Measurements from ENCODE around the gene TTC21A. TPM values are rescaled to one million over a fixed set of nuclear protein-coding genes. Genes with fewer than 3 reads are reported as not detected.

Gene TTC21A
- total RNA-seq, 3 donors from 2014 or later: 5.9 to 16.1 (median 13.1) TPM

DNA sequence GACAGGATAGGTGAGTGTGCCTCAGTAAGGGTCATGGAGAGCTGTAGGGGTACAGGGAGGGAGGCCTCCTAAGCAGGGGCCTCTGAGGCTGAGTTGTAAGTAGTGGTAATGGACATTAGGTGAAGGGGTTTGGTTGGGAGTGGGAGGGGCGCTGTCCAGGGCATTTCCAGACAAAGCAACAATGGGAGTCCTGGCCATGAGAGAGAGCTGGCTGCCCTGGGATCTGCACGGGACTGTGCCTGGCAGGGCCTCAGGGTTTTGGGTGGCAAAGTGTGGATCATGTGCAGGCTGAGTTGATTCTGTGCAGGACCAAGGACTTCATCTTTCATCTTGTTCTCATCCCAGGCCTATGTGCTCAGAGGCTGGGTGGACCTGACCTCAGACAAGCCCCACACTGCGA, 4.6 kb downstream of the TTC21A start:
- no peak for DNase-seq (ENCODE audit: low spot score in 2 of 2)
- intact Hi-C loops (cut with DNase I; ENCODE audit: low total_unique reads): no loop called here

DNA sequence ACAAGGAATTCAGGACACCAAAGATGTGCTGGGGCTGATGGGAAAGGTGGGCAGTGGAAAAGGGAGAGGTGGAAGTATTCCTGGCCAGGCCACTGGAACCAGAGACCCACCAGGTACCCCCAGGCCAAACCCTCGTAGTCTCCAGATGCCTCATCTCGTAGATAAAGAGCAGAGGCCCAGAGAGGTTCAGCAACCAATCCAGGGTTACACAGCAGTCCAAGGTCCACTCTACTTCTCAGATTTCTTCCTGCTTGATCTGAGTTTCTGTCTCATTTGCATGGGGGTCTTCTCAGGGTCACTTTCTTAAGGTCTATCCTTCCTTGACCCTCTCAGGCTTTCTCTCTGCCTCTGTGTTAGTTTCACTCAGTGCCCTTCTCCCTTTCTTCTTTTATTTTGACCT, 5.1 kb downstream of the TTC21A start:
- TF ChIP-seq POLR2A (IDR thresholded peaks at IDR 0.05) (no peak), POLR2AphosphoS5 (IDR thresholded peaks at IDR 0.05) (no peak)
- TF ChIP-seq, protein P1, sequence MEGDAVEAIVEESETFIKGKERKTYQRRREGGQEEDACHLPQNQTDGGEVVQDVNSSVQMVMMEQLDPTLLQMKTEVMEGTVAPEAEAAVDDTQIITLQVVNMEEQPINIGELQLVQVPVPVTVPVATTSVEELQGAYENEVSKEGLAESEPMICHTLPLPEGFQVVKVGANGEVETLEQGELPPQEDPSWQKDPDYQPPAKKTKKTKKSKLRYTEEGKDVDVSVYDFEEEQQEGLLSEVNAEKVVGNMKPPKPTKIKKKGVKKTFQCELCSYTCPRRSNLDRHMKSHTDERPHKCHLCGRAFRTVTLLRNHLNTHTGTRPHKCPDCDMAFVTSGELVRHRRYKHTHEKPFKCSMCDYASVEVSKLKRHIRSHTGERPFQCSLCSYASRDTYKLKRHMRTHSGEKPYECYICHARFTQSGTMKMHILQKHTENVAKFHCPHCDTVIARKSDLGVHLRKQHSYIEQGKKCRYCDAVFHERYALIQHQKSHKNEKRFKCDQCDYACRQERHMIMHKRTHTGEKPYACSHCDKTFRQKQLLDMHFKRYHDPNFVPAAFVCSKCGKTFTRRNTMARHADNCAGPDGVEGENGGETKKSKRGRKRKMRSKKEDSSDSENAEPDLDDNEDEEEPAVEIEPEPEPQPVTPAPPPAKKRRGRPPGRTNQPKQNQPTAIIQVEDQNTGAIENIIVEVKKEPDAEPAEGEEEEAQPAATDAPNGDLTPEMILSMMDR (IDR thresholded peaks at IDR 0.05): no peak
- H3K27me3 ChIP-seq: no peaks in the 10 kb centered on the region
- intact Hi-C loops (cut with DNase I; ENCODE audit: low total_unique reads): no loop called here
- no peak overlapping the region for H3K4me3 ChIP-seq
- H3K9me3 ChIP-seq: no peaks in the 10 kb centered on the region
- H3K36me3 ChIP-seq: no peaks in the 10 kb centered on the region
- DNase-seq (ENCODE audit: low spot score in 2 of 2): no peak
- peaks cover 0 to 5% of the 10 kb centered on the region in 2 donors for H3K4me1 ChIP-seq
- H3K27ac ChIP-seq: no peak overlapping the region

More for the DNA sequence above, 4.6 kb downstream of the TTC21A start:
- Histone ChIP-seq H3K4me3 (no peak overlapping the region), H3K36me3 (no peaks in the 10 kb centered on the region), H3K27me3 (no peaks in the 10 kb centered on the region), H3K9me3 (no peaks in the 10 kb centered on the region), H3K27ac (no peak overlapping the region), H3K4me1 (peaks cover 0 to 5% of the 10 kb centered on the region in 2 donors)
- TF ChIP-seq POLR2AphosphoS5 (IDR thresholded peaks at IDR 0.05): no peak

DNA sequence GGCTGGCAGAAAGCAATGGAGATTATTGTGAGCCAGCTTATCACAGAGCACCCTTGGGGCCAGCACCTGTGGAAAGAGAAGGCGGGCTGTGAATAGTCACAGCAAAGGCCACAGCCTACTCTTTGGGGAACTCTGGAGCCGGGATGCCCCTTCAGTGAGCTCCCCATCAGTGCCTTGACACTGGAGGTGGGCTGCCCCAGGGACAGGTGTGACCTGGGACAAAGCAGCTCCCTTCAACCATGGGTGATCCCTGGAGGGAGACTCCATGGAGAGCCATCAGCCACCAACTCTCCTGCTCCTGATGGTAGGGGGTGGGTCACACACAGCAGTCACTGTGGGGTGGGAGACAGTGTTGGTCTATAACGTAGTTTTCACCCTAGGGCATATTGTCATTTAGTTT, 5.8 kb downstream of the TTC21A start:
- no peaks in the 10 kb centered on the region for H3K36me3 ChIP-seq
- no peaks in the 10 kb centered on the region for H3K9me3 ChIP-seq
- H3K4me1 ChIP-seq: peaks cover 0 to 1% of the 10 kb centered on the region in 2 donors
- no peak overlapping the region for H3K4me3 ChIP-seq
- TF ChIP-seq POLR2AphosphoS5 (IDR thresholded peaks at IDR 0.05) (no peak), POLR2A (IDR thresholded peaks at IDR 0.05) (no peak)
- TF ChIP-seq, protein P1 (IDR thresholded peaks at IDR 0.05): no peak
- no peak overlapping the region for H3K27ac ChIP-seq
- no peaks in the 10 kb centered on the region for H3K27me3 ChIP-seq
- intact Hi-C loops (cut with DNase I; ENCODE audit: low total_unique reads): no loop called here
- no peak for DNase-seq (ENCODE audit: low spot score in 2 of 2)

GRCh38 chr3:39114456-39114855, 7.0 kb downstream of the TTC21A start:
- Histone ChIP-seq H3K9me3 (no peaks in the 10 kb centered on the region), H3K36me3 (no peaks in the 10 kb centered on the region), H3K4me1 (no peaks in the 10 kb centered on the region), H3K4me3 (no peak overlapping the region), H3K27me3 (no peaks in the 10 kb centered on the region), H3K27ac (no peak overlapping the region)
- intact Hi-C loops (cut with DNase I; ENCODE audit: low total_unique reads): no loop called here
- TF ChIP-seq POLR2AphosphoS5 (IDR thresholded peaks at IDR 0.05) (no peak), POLR2A (IDR thresholded peaks at IDR 0.05) (no peak)
- TF ChIP-seq, protein P1 (IDR thresholded peaks at IDR 0.05): no peak
- DNase-seq (ENCODE audit: low spot score in 2 of 2): no peak

DNA sequence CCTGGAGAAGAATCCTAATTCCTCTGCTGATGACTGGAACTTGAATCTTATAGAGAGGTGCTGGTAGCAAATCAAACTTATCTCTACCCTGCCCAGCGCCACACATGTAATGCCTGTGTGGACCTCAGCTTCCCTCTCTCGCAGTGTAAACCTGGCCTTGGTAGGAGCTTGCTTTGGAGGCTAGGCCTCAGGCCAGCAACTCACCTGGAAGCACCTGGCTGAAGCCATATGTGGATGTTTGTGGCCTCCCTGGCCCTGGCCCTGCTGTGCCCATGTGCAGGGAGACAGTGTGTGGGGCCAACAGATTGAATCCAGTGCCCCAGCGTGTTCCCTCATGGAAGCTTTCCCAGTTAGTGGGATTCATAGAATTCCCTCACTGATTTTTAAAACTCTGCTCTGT, 8.4 kb downstream of the TTC21A start:
- H3K4me1 ChIP-seq: no peaks in the 10 kb centered on the region
- H3K27me3 ChIP-seq: no peaks in the 10 kb centered on the region
- no peaks in the 10 kb centered on the region for H3K9me3 ChIP-seq
- H3K4me3 ChIP-seq: no peak overlapping the region
- intact Hi-C loops (cut with DNase I; ENCODE audit: low total_unique reads): no loop called here
- no peak for DNase-seq (ENCODE audit: low spot score in 2 of 2)
- H3K27ac ChIP-seq: no peak overlapping the region
- no peaks in the 10 kb centered on the region for H3K36me3 ChIP-seq
- TF ChIP-seq POLR2A (IDR thresholded peaks at IDR 0.05) (no peak), POLR2AphosphoS5 (IDR thresholded peaks at IDR 0.05) (no peak)
- TF ChIP-seq, protein P1 (IDR thresholded peaks at IDR 0.05): no peak

DNA sequence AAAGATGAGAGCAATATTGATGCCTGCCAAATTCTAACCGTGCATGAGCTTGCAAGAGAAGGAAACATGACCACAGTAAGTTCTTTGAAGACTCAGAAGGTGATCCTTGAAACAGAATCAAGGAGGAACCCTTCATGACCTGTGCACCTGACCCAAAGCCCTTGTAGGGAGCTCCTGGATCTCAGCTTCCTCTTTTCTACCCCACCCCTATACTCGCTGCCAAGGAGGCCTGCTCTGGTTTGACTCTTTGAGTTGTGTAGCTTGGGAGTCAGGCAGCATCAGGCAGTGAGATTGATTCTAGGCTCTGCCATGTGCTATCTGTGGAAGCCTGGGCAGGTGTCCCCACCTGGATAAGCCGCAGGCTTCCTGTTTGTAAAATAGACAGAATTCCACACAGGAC, 10.6 kb downstream of the TTC21A start:
- H3K4me1 ChIP-seq: no peaks in the 10 kb centered on the region
- no peak overlapping the region for H3K27ac ChIP-seq
- no peak overlapping the region for H3K4me3 ChIP-seq
- no peaks in the 10 kb centered on the region for H3K9me3 ChIP-seq
- intact Hi-C loops (cut with DNase I; ENCODE audit: low total_unique reads): no loop called here
- no peak for DNase-seq (ENCODE audit: low spot score in 2 of 2)
- TF ChIP-seq, protein P1 (IDR thresholded peaks at IDR 0.05): no peak
- TF ChIP-seq POLR2A (IDR thresholded peaks at IDR 0.05): no peak
- TF ChIP-seq POLR2AphosphoS5 (IDR thresholded peaks at IDR 0.05): no peak
- H3K27me3 ChIP-seq: no peaks in the 10 kb centered on the region
- H3K36me3 ChIP-seq: no peaks in the 10 kb centered on the region

Data from breast epithelium (tissue), 4 donors.